Uterus (tissue), 4 donors: ENCODE results near the gene F2RL1. TPM values are rescaled to one million over a fixed set of nuclear protein-coding genes. Genes with fewer than 3 reads are reported as not detected.

Experiments
- DNase-seq, 2 donors: peaks; one replicate each; pipeline ENCODE4 v3.0.0-alpha.2; 2019 to 2020
- H3K27ac ChIP-seq, 2 donors: fragments of 200-600 bp; sonication (generic); 1 replicate in 1 of 2; 2 replicates in 1 of 2; pipeline ENCODE4 v1.5.1; 2016 to 2018
- H3K27me3 ChIP-seq, 2 donors: fragments of 200-600 bp; sonication (generic); one replicate each; pipeline ENCODE4 v1.5.1; 2018 to 2019; ENCODE audit warnings: control low read depth in 1 of 2
- H3K36me3 ChIP-seq, 2 donors: fragments of 200-600 bp; sonication (generic); one replicate each; pipeline ENCODE4 v1.5.1; 2019; ENCODE audit warnings: control low read depth in 1 of 2
- H3K4me1 ChIP-seq, 2 donors: fragments of 200-600 bp; sonication (generic); one replicate each; pipeline ENCODE4 v1.5.1; 2018 to 2019; ENCODE audit warnings: control low read depth in 1 of 2
- H3K4me3 ChIP-seq, 2 donors: fragments of 200-600 bp; sonication (generic); 1 replicate in 1 of 2; 2 replicates in 1 of 2; pipeline ENCODE4 v1.5.1; 2018 to 2019; ENCODE audit warnings: mild to moderate bottlenecking in 1 of 2
- H3K9me3 ChIP-seq, 2 donors: fragments of 200-600 bp; sonication (generic); one replicate each; pipeline ENCODE4 v1.5.1; 2019; ENCODE audit warnings: control low read depth in 1 of 2
- CTCF ChIP-seq, 4 experiments: fragments of 200-600 bp in 2 of 4; fragments of 450-650 bp in 2 of 4; sonication (generic) in 2 of 4; IDR thresholded peaks; one replicate each; pipeline ENCODE4 v1.5.1; 2016 to 2019; ENCODE audit warnings: antibody characterized with exemption in 4 of 4, mild to moderate bottlenecking in 2 of 4, moderate library complexity in 1 of 4
- POLR2A ChIP-seq, 2 donors: fragments of 450-650 bp; IDR thresholded peaks; one replicate each; pipeline ENCODE4 v1.6.1; 2016; ENCODE audit warnings: antibody characterized with exemption in 2 of 2, mild to moderate bottlenecking in 1 of 2, moderate library complexity in 1 of 2
- intact Hi-C: fragments of 100-400 bp; cut with DNase I; formaldehyde crosslinking; loops from one replicate; pipeline ENCODE4 v1.15.1; 2023; ENCODE audit warnings: low total_unique reads
- total RNA-seq, 4 donors: library from RNA; depleted of rRNA in 3 of 4; stranded (reverse); fragments of >200 nt in 3 of 4; gene quantifications; one replicate each; pipeline versions ENCODE4 v1.1.0 to v1.2.4, GENCODE V29; 2014 to 2023
- donor health status: DM: yes; HTN: yes; CAD: no.

The F2RL1 gene
- total RNA-seq, 4 donors from 2014 or later: 0.24 to 3.3 (median 2.1) TPM; not detected in 1

GRCh38 chr5:76813982-76814562 lies 4.8 kb upstream of the F2RL1 start:
- no peak for TF ChIP-seq POLR2A (IDR thresholded peaks at IDR 0.05)
- no peak for TF ChIP-seq CTCF (IDR thresholded peaks at IDR 0.05)
- peaks cover 0 to 17% of the 10 kb centered on the region in 2 donors for H3K27me3 ChIP-seq
- intact Hi-C loops: no loop called here

GRCh38 chr5:76816110-76816831 lies 2.6 kb upstream of the F2RL1 start:
- TF ChIP-seq POLR2A (IDR thresholded peaks at IDR 0.05): no peak
- no peak for TF ChIP-seq CTCF (IDR thresholded peaks at IDR 0.05)

More at GRCh38 chr5:76813982-76814562, 4.8 kb upstream of the F2RL1 start:
- Histone ChIP-seq H3K4me1 (no peaks in the 10 kb centered on the region), H3K36me3 (no peaks in the 10 kb centered on the region), H3K4me3 (no peak overlapping the region), H3K27ac (no peak overlapping the region), H3K9me3 (no peaks in the 10 kb centered on the region)
- DNase-seq: no peak

GRCh38 chr5:76819851-76820525 lies 1.2 kb downstream of the F2RL1 start:
- Histone ChIP-seq H3K9me3 (no peaks in the 10 kb centered on the region), H3K4me1 (no peaks in the 10 kb centered on the region), H3K4me3 (no peak overlapping the region), H3K27me3 (peaks cover 0 to 22% of the 10 kb centered on the region in 2 donors), H3K36me3 (no peaks in the 10 kb centered on the region), H3K27ac (no peak overlapping the region)
- no peak for TF ChIP-seq CTCF (IDR thresholded peaks at IDR 0.05)
- TF ChIP-seq POLR2A (IDR thresholded peaks at IDR 0.05): no peak
- DNase-seq: no peak
- intact Hi-C loops: no loop called here

More at GRCh38 chr5:76816110-76816831, 2.6 kb upstream of the F2RL1 start:
- Histone ChIP-seq H3K9me3 (no peaks in the 10 kb centered on the region), H3K4me1 (no peaks in the 10 kb centered on the region), H3K4me3 (no peak overlapping the region), H3K36me3 (no peaks in the 10 kb centered on the region), H3K27me3 (peaks cover 0 to 22% of the 10 kb centered on the region in 2 donors), H3K27ac (no peak overlapping the region)
- intact Hi-C loops: no loop called here
- no peak for DNase-seq

DNA sequence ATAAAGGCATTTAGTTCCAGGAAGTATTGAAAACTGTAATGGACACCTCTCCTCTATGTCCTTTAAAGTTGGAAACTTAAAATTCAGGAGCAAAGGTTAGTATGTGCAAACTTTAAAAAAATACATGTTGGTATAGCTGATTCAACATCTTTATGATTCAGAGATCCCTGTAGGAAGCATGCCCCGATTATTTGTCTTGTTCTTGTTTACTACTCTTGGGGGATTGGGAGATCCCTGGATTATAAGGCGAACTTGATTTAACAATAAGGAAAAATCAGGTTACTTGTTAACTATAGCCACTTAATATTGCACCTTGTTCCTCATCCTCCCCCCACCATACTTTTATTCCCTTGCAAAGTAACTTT lies 1.7 kb downstream of the F2RL1 start:
- intact Hi-C loops: no loop called here

More for the DNA sequence above, 1.7 kb downstream of the F2RL1 start:
- TF ChIP-seq CTCF (IDR thresholded peaks at IDR 0.05) (no peak), POLR2A (IDR thresholded peaks at IDR 0.05) (no peak)
- DNase-seq: no peak
- Histone ChIP-seq H3K27me3 (peaks cover 0 to 22% of the 10 kb centered on the region in 2 donors), H3K4me3 (no peak overlapping the region), H3K27ac (no peak overlapping the region), H3K9me3 (no peaks in the 10 kb centered on the region), H3K36me3 (no peaks in the 10 kb centered on the region), H3K4me1 (no peaks in the 10 kb centered on the region)
